Activated CD8-positive, alpha-beta memory T cell treated with anti-CD3 and anti-CD28 coated beads for 1 hour (primary cell): ENCODE measurements around the gene YLPM1.
"Not testable (repeated sequence)": the region's sequence is repeated elsewhere in the genome, so short reads cannot be mapped to it uniquely, and the experiment has no call there.

Experiments
- DNase-seq, 2 donors: peaks; one replicate each; pipeline ENCODE4 v3.0.0-alpha.2; 2020; ENCODE audit warnings: low read depth in 1 of 2; ENCODE audit errors: extremely low read depth in 1 of 2

YLPM1 gene, protein sequence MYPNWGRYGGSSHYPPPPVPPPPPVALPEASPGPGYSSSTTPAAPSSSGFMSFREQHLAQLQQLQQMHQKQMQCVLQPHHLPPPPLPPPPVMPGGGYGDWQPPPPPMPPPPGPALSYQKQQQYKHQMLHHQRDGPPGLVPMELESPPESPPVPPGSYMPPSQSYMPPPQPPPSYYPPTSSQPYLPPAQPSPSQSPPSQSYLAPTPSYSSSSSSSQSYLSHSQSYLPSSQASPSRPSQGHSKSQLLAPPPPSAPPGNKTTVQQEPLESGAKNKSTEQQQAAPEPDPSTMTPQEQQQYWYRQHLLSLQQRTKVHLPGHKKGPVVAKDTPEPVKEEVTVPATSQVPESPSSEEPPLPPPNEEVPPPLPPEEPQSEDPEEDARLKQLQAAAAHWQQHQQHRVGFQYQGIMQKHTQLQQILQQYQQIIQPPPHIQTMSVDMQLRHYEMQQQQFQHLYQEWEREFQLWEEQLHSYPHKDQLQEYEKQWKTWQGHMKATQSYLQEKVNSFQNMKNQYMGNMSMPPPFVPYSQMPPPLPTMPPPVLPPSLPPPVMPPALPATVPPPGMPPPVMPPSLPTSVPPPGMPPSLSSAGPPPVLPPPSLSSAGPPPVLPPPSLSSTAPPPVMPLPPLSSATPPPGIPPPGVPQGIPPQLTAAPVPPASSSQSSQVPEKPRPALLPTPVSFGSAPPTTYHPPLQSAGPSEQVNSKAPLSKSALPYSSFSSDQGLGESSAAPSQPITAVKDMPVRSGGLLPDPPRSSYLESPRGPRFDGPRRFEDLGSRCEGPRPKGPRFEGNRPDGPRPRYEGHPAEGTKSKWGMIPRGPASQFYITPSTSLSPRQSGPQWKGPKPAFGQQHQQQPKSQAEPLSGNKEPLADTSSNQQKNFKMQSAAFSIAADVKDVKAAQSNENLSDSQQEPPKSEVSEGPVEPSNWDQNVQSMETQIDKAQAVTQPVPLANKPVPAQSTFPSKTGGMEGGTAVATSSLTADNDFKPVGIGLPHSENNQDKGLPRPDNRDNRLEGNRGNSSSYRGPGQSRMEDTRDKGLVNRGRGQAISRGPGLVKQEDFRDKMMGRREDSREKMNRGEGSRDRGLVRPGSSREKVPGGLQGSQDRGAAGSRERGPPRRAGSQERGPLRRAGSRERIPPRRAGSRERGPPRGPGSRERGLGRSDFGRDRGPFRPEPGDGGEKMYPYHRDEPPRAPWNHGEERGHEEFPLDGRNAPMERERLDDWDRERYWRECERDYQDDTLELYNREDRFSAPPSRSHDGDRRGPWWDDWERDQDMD (N-terminal part only)

DNA sequence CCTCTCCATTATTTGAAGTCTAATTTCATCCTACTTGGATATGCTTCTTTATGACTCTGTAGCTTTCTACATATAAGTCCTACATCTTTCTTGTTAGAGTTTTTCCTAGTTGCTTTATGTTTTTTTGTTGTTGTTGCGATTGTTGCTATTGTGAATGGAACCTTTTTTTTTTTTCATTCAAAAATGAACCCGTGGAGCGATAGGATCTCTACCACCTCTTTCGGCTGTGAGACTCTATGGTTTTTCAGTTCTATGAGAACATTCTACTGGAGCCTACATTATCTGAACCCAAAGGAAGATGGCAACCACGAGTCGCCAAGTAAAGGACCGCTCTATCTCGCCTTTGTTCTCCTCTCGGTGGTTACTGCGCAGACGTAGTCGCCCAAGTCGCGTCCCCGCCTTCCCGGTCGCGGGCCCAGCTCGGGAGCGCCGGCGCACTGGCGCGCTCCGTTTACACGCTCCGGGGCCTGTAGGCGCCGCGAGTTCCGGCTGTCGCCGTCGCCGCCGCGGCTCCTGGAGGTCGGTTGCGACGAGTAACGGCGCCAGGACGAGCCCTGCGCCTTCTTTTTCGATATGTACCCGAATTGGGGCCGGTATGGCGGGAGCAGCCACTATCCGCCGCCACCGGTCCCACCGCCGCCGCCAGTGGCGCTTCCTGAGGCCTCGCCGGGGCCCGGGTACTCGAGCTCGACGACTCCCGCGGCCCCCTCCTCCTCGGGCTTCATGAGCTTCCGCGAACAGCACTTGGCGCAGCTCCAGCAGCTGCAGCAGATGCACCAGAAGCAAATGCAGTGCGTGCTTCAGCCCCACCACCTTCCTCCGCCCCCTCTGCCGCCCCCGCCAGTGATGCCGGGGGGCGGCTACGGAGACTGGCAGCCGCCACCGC is at the start of gene YLPM1:
YLPM1 (plus strand) TSS at position 400 of the 886 bp plus-strand sequence; CDS start at position 574, 174 bp downstream.
- peak; percentile 65 to 84 for DNase-seq

DNA sequence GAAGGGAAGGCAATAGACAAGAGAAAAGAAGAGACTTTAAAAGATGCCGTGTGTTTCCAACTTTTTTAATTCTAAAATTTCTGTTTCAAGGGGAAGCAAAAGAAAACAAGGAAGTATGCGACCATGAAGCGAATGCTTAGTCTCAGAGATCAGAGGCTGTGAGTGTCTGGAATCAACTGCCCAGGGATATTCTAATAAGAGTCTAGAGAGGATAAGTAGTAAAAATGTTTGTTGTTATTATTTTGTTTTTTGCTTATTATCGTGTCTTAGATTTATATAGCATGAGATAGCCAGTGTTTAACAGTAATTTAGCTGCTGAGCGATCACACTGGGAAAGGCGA is 49.8 kb upstream of the YLPM1 start:
- DNase-seq: no peak

DNA sequence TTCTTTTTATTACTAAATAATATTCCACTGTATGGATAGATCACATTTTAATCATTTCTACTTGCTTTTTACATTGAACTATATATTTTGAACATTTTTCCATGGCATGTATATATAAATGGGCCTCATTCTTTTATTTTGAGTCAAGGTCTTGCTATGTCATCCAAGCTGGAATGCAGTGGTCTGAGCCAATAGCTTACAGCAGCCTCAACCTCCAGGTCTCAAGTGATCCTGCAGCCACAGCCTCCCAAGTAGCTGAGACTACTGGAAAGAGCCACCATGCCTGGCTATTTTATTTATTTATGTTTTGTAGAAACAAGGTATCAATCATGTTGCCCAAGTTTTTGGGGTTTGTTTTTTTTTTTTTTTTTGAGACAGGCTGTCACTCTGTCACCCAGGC is 42.6 kb upstream of the YLPM1 start:
- DNase-seq: no peak

DNA sequence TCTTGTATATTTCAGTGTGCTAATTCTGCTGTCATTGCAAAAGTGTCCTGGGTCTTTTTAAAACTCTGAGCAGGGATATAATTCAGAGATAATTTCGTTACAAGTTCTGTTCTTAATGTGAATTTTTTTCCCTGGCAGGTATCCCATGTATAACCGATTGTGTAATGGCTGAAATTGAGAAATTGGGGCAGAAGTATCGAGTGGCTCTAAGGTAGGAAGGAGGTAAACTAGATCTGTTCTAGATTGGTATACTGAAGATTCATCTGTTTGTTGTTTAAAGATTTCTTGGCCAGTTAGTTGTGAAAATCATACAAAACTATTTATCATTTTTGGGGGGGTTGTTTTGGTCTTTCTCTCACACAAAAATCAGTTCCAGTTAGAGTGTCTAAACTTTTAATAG is 40.0 kb upstream of the YLPM1 start:
- no peak for DNase-seq

DNA sequence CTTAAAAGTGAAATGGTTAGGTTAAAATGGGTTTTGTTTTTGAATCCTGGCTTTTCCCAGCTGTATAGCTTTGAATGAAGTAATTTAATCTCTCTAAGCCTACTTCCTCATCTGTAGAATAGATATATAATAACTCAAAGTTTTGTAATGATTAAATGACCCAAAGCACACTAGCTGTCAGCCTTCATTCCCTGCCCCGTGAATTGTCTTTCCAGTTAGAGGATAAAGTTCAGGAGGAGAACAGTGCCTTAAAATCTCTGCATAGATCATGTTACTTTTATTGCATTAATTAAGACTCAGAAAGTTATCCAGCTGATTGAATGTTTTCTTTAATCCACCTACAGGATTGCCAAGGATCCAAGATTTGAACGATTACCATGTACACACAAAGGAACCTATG is 30.7 kb upstream of the YLPM1 start:
- DNase-seq: no peak

DNA sequence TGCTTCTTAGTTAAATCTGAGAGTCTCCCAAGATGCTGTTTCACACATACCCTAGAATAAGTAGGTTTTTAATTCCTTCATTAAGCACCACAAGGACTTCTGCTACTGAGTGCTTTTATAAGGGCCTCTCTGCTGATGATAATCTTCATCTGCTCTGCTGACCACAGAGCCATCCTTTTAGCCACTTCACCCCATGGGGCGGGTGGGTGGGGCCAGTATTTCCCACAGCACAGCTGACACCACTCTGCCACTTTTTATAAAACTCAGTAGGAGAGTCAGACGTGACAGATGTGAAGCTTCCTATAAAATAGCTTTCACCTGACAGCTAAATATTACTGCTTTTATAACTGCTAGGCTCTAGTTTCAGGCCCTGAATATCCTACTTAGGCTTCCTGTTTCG is 29.9 kb upstream of the YLPM1 start:
- no peak for DNase-seq

DNA sequence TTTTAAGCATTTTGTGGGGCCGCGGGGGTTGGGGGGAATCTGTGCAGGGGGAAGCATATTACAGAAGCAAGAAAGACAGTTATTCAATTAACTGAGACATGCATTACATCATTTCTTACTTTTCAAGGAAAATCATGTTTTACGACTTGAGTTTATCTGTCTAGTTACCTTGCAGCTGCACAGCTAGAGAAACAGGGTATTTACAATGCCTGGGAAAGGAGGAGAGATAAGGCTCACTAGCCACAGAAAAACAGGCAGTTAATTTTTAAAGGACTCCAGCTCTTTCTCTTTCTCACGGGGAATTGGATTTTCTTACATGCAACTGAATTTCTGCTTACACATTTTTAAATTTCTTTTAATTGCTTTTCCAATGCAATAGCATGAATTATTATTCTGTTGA is 28.0 kb upstream of the YLPM1 start:
- DNase-seq: no peak

DNA sequence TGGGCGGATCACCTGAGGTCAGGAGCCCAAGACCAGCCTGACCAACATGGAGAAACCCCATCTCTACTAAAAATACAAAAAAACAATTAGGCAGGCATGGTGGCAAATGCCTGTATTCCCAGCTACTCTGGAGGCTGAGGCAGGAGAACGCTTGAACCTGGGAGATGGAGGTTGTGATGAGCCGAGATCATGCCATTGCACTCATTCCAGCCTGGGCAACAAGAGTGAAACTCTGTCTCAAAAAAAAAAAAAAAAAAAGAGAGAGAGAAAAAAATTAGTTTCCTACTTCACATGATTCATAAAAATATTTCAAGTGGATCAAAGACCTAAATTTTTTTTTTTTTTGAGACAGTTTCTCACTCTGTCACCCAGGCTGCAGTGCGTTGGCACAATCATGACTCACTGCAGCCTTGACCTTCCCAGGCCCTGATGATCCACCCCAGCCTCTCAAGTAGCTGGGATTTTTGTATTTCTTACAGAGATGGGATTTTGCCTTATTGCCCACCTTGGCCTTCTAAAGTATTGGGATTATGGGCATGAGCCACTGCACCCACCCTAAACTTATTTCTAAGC is 25.3 kb upstream of the YLPM1 start:
- no peak for DNase-seq

DNA sequence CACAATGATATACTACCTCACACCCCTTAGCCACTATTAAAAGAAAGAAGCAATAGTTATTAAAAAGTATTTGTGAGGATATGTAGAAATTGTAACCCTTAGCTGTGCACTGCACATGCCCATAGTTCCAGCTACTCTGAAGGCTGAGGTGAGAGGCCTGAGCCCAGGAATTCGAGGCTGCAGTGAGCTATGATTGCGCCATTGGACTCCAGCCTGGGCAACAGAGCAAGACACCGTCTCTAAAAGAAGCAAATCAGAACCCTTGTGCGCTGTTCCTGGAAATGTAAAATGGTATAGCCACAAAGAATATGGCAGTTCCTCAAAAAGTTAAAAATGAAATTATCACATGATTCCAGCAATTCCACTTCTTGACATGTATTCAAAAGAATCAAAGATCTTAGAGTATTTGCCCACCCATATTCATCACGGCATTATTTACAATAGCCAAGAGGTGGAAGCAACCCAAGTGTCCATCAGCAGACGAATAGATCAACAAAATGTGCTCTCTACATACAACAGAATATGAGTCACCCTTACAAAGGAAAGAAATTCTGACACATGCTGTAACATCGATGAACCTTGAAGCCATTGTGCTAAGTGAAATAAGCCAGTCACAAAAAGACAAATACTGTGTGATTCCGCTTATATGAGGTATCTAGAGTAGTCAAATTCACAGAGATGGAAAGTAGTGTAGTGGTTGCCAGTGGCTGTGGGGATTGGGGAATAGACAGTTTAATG is 23.7 kb upstream of the YLPM1 start:
- no peak for DNase-seq

DNA sequence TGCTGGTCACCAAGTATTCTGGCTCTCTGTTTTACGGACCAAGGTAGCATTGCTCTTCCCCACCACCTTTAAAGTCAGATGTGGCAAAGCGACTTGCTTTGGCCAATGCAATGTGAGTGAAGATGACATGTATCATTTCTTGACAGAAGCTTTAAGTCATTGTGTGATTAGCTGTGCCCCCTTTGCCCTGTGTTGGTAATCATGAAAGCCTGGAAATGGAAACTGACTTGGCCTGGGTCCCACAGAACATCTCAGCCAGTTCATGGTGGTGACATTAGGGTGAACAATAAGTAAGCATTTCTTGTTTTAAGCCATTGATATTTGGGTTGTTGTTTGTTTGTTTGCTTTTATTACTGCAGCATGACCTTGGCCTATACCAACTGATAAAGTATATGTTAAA is 15.9 kb upstream of the YLPM1 start:
- no peak for DNase-seq

DNA sequence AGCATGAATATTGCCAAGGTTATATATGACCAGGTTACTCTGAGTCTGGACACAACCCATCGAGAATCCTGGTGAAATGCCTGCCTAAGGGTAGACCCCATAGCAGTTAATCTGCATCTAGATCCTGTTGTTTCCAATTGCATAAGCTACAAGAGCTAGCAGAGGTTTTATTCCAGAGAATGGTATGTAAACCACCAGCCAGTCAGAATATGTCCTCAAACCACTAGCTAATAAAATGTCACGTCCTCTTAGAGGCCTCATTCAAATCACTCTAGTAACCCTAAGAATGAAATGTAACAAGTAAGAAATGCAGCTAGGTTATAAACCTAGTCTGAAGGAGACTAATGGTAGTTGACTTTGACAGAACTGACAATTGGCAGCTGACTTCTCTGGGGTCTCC is 9.0 kb upstream of the YLPM1 start:
- no peak for DNase-seq

DNA sequence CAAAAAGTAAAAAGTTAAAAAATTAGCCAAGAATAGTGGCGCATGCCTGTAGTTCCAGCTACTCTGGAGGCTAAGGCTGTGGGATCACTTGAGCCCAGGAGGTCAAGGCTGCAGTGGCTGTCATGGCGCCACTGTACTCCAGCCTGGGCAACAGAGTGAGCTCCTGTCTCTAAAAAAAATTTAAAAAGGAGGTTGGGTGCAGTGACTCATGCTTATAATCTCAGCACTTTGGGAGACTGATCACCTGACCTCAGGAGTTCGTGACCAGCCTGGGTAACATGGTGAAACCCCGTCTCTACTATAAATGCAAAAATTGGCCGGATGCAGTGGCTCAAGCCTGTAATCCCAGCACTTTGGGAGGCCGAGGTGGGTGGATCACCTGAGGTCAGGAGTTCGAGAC is 8.2 kb upstream of the YLPM1 start:
- DNase-seq: no peak

DNA sequence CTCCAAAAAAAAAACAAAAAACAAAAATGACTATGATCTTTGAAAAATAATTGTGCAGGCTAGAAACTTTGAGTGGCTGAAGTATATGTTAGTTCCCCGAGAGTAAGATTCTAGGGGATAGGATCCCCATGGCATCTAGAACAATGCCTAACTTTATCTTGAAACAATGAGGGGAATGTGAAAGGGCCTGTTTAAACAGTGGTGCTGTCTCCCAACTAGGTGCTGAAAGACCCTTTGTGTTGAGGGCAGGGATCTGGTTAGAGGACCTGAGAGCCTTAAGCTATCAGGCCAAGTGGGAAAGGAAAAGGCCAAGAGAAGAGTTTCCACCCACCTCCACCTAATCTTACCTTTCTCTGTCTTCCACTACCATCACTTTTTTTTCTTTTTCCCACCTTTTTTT is 6.8 kb upstream of the YLPM1 start:
- no peak for DNase-seq

DNA sequence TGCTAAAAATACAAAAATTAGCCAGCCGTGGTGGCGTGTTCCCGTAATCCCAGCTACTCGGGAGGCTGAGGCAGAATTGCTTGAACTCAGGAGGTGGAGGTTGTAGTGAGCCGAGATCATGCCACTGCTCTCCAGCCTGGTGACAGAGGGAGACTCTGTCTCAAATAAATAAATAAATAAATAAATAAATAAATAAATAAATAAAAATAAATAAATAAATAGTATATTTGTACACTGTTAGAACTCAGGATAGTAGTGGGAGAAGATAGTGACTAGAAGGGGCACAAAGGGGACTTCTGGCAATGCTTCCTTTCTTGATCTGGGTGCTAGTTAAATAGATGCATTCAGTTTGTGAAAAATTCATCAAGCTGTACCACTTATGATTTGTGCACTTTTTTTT is 4.6 kb upstream of the YLPM1 start:
- DNase-seq: not testable (repeated sequence)

DNA sequence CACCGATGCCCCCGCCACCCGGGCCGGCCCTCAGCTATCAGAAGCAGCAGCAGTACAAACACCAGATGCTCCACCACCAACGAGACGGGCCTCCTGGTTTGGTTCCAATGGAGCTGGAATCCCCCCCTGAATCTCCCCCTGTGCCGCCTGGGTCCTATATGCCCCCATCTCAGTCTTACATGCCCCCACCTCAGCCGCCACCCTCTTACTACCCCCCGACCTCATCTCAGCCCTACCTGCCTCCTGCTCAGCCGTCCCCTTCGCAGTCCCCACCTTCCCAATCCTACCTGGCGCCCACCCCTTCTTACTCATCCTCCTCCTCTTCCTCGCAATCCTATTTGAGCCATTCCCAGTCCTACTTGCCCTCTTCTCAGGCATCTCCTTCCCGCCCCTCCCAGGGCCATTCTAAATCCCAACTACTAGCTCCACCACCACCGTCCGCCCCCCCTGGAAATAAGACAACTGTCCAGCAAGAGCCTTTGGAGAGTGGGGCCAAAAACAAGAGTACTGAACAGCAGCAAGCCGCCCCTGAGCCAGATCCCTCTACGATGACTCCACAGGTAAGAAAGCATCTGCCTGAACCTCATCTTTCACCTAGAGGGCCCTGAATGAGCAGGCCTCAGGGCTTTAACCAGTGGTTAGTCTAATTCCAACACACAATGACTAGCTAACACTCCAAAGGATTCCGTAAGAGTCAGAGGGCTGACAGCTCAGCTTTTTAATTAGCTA is 851 bp downstream of the YLPM1 start:
- no peak for DNase-seq

DNA sequence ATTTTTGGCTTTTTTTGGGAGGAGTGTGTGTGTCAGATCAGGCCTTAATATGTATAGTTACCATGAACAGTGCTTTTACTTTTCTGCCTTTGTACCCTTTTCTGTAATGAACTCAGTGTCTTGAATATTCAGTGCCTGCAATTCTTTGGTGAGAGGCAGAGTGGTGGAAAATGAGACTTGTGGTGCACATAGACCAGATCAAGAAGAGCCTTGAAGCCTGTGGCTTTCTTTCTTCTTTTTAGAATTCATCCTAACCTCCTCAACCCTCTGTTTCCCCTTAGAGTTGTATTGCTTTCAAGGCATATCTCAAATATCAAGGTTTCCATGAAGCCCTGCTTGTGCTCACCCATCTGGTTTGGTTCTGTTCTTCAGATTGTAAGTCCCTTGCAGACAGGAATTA is 2.6 kb downstream of the YLPM1 start:
- no peak for DNase-seq

DNA sequence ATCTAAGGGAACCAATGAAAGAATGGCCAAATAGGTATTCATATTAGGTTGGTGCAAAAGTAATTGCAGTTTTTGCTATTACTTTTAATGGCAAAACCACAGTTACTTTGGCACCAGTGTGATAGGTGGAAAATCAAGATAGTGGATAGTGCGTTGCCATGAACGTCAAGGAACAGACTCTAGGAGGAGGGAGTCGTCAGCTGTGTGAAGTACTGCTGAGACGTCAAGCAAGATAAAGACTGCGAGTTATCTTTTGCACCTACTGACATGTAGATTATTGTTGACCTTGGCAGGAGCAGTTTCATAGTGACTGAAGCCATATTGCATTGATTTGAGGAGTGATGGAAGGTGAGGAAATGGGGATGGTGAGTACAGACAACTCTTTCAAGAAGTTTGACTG is 8.3 kb downstream of the YLPM1 start:
- no peak for DNase-seq

DNA sequence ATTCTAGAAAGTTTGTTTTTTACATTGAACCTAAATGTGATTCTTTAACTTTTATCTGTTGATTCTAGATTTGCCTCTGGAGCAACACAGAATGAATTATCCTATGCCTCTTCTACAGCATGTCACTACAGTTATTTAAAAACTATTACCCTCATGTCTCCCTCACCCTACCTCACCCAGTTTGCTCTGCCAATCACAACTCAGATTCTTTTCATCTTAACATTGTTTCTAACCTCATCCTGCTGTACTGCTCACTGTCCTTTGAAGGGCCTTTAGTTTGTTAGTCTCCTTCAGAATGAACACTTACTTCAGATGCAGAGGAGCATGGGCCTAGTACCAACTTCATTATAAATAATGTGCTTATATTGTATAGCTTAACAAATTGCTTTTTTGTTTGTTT is 21.5 kb downstream of the YLPM1 start:
- no peak for DNase-seq
